ENCODE data around the gene TMEM183A.

TMEM183A gene

GRCh38 chr1:203039609-203040512 is 32.7 kb downstream of the TMEM183A start:
- H3K27ac Mint-ChIP-seq = peak overlapping the region; percentile 44 to 91 (median 58)
- peaks cover 9% of the 10 kb centered on the region for H3K36me3 Mint-ChIP-seq (ENCODE audit: low read depth)
- H3K4me3 Mint-ChIP-seq = peak overlapping the region in 2 of 3 experiments; percentile 13 to 37
- H3K27me3 Mint-ChIP-seq (ENCODE audit: low read depth) = peaks cover 3% of the 10 kb centered on the region
- no peaks in the 10 kb centered on the region for H3K9me3 Mint-ChIP-seq
- peaks cover 83% of the 10 kb centered on the region for H3K4me1 Mint-ChIP-seq
- peak in 1 of 3 experiments; percentile 31 for TF ChIP-seq CTCF (IDR thresholded peaks at IDR 0.05; ENCODE audit: unreplicated experiment in 3 of 3)

GRCh38 chr1:203040513-203041275 is 33.5 kb downstream of the TMEM183A start:
- H3K4me3 Mint-ChIP-seq = peak overlapping the region in 2 of 3 experiments; percentile 54 to 63
- peak overlapping the region in 2 of 3 experiments; percentile 58 to 91 for H3K27ac Mint-ChIP-seq
- peaks cover 14% of the 10 kb centered on the region for H3K36me3 Mint-ChIP-seq (ENCODE audit: low read depth)
- H3K9me3 Mint-ChIP-seq = no peaks in the 10 kb centered on the region
- H3K27me3 Mint-ChIP-seq (ENCODE audit: low read depth) = peaks cover 3% of the 10 kb centered on the region
- peaks cover 86% of the 10 kb centered on the region for H3K4me1 Mint-ChIP-seq
- TF ChIP-seq CTCF (IDR thresholded peaks at IDR 0.05; ENCODE audit: unreplicated experiment in 3 of 3) = peak in 1 of 3 experiments; percentile 7

GRCh38 chr1:203041351-203041932 is 34.3 kb downstream of the TMEM183A start:
- H3K27me3 Mint-ChIP-seq (ENCODE audit: low read depth) = peaks cover 3% of the 10 kb centered on the region
- peaks cover 83% of the 10 kb centered on the region for H3K4me1 Mint-ChIP-seq
- H3K9me3 Mint-ChIP-seq = no peaks in the 10 kb centered on the region
- no peak overlapping the region for H3K4me3 Mint-ChIP-seq
- H3K36me3 Mint-ChIP-seq (ENCODE audit: low read depth) = peaks cover 14% of the 10 kb centered on the region
- peak overlapping the region in 2 of 3 experiments; percentile 58 to 91 for H3K27ac Mint-ChIP-seq
- no peak for TF ChIP-seq CTCF (IDR thresholded peaks at IDR 0.05; ENCODE audit: unreplicated experiment in 3 of 3)

- Mint-ChIP-seq H3K27me3 (ENCODE audit: low read depth) (peaks cover 3% of the 10 kb centered on the region), H3K27ac (peak overlapping the region in 2 of 3 experiments; percentile 30 to 53), H3K4me1 (peaks cover 83% of the 10 kb centered on the region), H3K4me3 (no peak overlapping the region), H3K36me3 (ENCODE audit: low read depth) (peaks cover 25% of the 10 kb centered on the region), H3K9me3 (no peaks in the 10 kb centered on the region)
- no peak for TF ChIP-seq CTCF (IDR thresholded peaks at IDR 0.05; ENCODE audit: unreplicated experiment in 3 of 3)
These were observed 36.8 kb downstream of the TMEM183A start for GRCh38 chr1:203043830-203044545.

GRCh38 chr1:203044546-203045250 is 37.5 kb downstream of the TMEM183A start:
- TF ChIP-seq CTCF (IDR thresholded peaks at IDR 0.05; ENCODE audit: unreplicated experiment in 3 of 3) = no peak

More at GRCh38 chr1:203044546-203045250, 37.5 kb downstream of the TMEM183A start:
- Mint-ChIP-seq H3K9me3 (no peaks in the 10 kb centered on the region), H3K36me3 (ENCODE audit: low read depth) (peaks cover 20% of the 10 kb centered on the region), H3K4me1 (peaks cover 77% of the 10 kb centered on the region), H3K4me3 (no peak overlapping the region), H3K27ac (peak overlapping the region; percentile 7 to 58 (median 53)), H3K27me3 (ENCODE audit: low read depth) (peaks cover 3% of the 10 kb centered on the region)
